K562 (cell line): Measurements from ENCODE around the gene RRAD. TPM values are rescaled to one million over a fixed set of nuclear protein-coding genes. Genes with fewer than 3 reads are reported as not detected.

Experiments
- ATF7 ChIP-seq: fragments of 450-650 bp; IDR thresholded peaks from 2 replicates; pipeline ENCODE4 v1.7.1; 2014; ENCODE audit warnings: mild to moderate bottlenecking, moderate library complexity
- CBX2 ChIP-seq: fragments of 200-600 bp; sonication (generic); IDR thresholded peaks from one replicate; pipeline ENCODE4 v1.6.1; 2012; ENCODE audit warnings: mild to moderate bottlenecking, low read length, inconsistent platforms; ENCODE audit not compliant: insufficient read depth, poor library complexity, severe bottlenecking
- ETS2 ChIP-seq: IDR thresholded peaks from 2 replicates; pipeline ENCODE4 v1.6.1; 2016; ENCODE audit warnings: borderline replicate concordance, missing genetic modification characterization, mild to moderate bottlenecking, moderate library complexity, missing compliant biosample characterization; ENCODE audit not compliant: poor library complexity, severe bottlenecking
- MEIS2 ChIP-seq: fragments of 450-650 bp; IDR thresholded peaks from 2 replicates; pipeline ENCODE4 v1.6.1; 2014; ENCODE audit warnings: mild to moderate bottlenecking; ENCODE audit not compliant: partially characterized antibody
- NEUROD1 ChIP-seq: fragments of 150-350 bp; IDR thresholded peaks from 2 replicates; pipeline ENCODE4 v1.6.1; 2014; ENCODE audit warnings: borderline replicate concordance, low read length, low read depth; ENCODE audit not compliant: partially characterized antibody
- SMC3 ChIP-seq: conservative IDR thresholded peaks from 2 replicates; pipeline ENCODE4 v1.6.1; 2011; ENCODE audit warnings: low read depth, low read length, improper control_type of control experiment; ENCODE audit not compliant: insufficient read depth
- STAG1 ChIP-seq: sonication (generic); formaldehyde crosslinking; IDR thresholded peaks from 2 replicates; pipeline ENCODE4 v1.5.0; 2020; ENCODE audit warnings: missing genetic modification reagents, borderline replicate concordance
- ZFP1 ChIP-seq: fragments of 450-650 bp; formaldehyde crosslinking; IDR thresholded peaks from 2 replicates; pipeline ENCODE4 v1.4.0; 2020; ENCODE audit warnings: mild to moderate bottlenecking, mixed read lengths
- ZMIZ1 ChIP-seq, 2 experiments: fragments of 150-350 bp in 1 of 2; IDR thresholded peaks; 2 replicates each; pipeline ENCODE4 v1.6.1; 2012 to 2016; ENCODE audit warnings: low read depth in 2 of 2, low read length in 2 of 2, mild to moderate bottlenecking in 1 of 2, moderate library complexity in 1 of 2
- ZNF76 ChIP-seq: fragments of 250-450 bp; sonication (Bioruptor Pico); IDR thresholded peaks from 2 replicates; pipeline ENCODE4 v1.4.0; 2020; ENCODE audit warnings: mild to moderate bottlenecking, moderate library complexity, borderline replicate concordance
- polyA plus RNA-seq, 8 experiments: library from polyadenylated mRNA; depleted of rRNA in 4 of 8; stranded (reverse) in 5 of 8; unstranded in 3 of 8; fragments of >200 nt; fragmentation: Nextera tagmentation in 2 of 8; fragmentation: Illumina TruSeq in 1 of 8; extraction: Ambion mirVana in 2 of 8; extraction: Trizol in 1 of 8; gene quantifications; 2 replicates each; pipeline versions ENCODE4 v1.2.1 to v1.2.3, GENCODE V29; 2011 to 2014; ENCODE audit warnings: inconsistent platforms in 1 of 8, missing spikeins in 1 of 8
- total RNA-seq, 7 experiments: library from RNA; depleted of rRNA in 6 of 7; stranded (reverse); fragments of >200 nt in 6 of 7; fragmentation: Illumina TruSeq in 2 of 7; extraction: Trizol in 2 of 7; gene quantifications; 2 replicates each; pipeline versions ENCODE4 v1.2.1 to v1.2.3, GENCODE V29; 2011 to 2021; ENCODE audit warnings: low replicate concordance in 1 of 7
- TF ChIP-seq, protein P1 (sequence below), 2 experiments: fragments of 450-650 bp; formaldehyde crosslinking in 1 of 2; IDR thresholded peaks; 2 replicates each; pipeline versions ENCODE4 v1.4.0 to v1.6.1; 2014 to 2020; ENCODE audit warnings: mild to moderate bottlenecking in 2 of 2, borderline replicate concordance in 1 of 2, low read depth in 1 of 2

Gene RRAD
- total and polyA plus RNA-seq, 9 of the 15 experiments (the other 6 are each of a cell fraction or from before 2014, with no cell fraction given), result 0.09 to 0.20 (median 0.13) TPM; not detected in 5

DNA sequence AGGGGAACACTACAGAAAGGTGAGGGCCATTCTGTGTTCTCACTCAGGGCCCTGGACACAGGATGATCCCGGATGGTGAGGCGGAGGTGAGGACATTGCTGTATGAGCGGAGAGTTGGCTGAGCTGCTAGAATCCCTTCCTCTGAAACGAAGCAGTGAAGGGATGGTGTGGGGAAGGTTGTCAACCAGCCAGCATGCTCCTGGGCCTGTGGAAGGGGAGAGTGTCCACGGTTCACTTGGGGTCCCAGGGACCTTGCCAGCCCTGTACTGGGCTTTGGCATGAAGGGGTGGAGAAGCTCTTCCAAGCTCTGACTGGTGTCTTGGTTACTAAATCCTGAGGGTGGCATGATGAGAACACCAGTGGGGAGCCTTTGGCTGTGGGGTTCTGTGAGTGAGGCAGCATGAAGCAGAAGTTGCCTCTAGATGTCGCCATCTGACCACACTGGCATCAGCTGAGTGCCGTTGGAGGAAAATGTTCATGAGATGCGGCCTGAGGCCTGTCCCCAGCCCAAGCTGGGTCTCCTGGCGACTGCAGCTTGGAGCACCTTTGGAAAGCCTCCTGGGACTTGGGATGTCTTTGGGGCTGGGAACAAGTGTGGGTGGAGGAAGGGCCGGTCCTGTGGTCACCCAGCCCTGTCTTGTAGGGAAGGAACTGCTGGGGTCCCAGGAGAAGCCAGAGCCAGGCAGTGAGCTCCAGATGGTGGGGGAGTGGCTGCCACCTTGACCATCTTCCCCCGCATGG, 30.2 kb downstream of the RRAD start (continued):
- TF ChIP-seq CBX2 (no peak), ZMIZ1 (IDR thresholded peaks at IDR 0.05; ENCODE audit: low read depth in 2 of 2, low read length in 2 of 2) (peak in 1 of 2 experiments; percentile 40; a peak in 1 of 4 replicates), ETS2 (tag) (no peak), ZFP1 (CRISPR knock-in tag) (no peak), MEIS2 (no peak), SMC3 (peak; percentile 94), STAG1 (CRISPR knock-in tag) (peak; percentile 65; the same call in 1 of the 2 replicates), ATF7 (0 out of 2 replicates have a peak, but pooled peaks have one; percentile 51), NEUROD1 (peak; percentile 13), ZNF76 (CRISPR knock-in tag) (no peak)
- TF ChIP-seq, protein P1, sequence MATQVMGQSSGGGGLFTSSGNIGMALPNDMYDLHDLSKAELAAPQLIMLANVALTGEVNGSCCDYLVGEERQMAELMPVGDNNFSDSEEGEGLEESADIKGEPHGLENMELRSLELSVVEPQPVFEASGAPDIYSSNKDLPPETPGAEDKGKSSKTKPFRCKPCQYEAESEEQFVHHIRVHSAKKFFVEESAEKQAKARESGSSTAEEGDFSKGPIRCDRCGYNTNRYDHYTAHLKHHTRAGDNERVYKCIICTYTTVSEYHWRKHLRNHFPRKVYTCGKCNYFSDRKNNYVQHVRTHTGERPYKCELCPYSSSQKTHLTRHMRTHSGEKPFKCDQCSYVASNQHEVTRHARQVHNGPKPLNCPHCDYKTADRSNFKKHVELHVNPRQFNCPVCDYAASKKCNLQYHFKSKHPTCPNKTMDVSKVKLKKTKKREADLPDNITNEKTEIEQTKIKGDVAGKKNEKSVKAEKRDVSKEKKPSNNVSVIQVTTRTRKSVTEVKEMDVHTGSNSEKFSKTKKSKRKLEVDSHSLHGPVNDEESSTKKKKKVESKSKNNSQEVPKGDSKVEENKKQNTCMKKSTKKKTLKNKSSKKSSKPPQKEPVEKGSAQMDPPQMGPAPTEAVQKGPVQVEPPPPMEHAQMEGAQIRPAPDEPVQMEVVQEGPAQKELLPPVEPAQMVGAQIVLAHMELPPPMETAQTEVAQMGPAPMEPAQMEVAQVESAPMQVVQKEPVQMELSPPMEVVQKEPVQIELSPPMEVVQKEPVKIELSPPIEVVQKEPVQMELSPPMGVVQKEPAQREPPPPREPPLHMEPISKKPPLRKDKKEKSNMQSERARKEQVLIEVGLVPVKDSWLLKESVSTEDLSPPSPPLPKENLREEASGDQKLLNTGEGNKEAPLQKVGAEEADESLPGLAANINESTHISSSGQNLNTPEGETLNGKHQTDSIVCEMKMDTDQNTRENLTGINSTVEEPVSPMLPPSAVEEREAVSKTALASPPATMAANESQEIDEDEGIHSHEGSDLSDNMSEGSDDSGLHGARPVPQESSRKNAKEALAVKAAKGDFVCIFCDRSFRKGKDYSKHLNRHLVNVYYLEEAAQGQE (IDR thresholded peaks at IDR 0.05; ENCODE audit: borderline replicate concordance), result peak; percentile 89
- TF ChIP-seq, protein P1 (CRISPR knock-in tag; IDR thresholded peaks at IDR 0.05; ENCODE audit: low read depth), result no peak
